Measurements from ENCODE around the gene RAB44.

- no peak for TF ChIP-seq CTCF (IDR thresholded peaks at IDR 0.05)
- no peak for TF ChIP-seq POLR2A (IDR thresholded peaks at IDR 0.05)
- no peak for TF ChIP-seq EP300 (IDR thresholded peaks at IDR 0.05)
Measured at GRCh38 chr6:36694616-36695015, 3.0 kb upstream of the RAB44 start.
